Activated CD4-positive, alpha-beta T cell treated with anti-CD3 and anti-CD28 coated beads, Interleukin-2, amount 50 U/mL, for 24 hours (primary cell): ENCODE results near the gene LPP.

Experiments used
- DNase-seq, 2 donors: peaks; one replicate each; pipeline ENCODE4 v3.0.0-alpha.2; 2020; ENCODE audit warnings: low read depth in 1 of 2, low spot score in 1 of 2

Gene LPP

GRCh38 chr3:188219147-188219546 lies 65.2 kb downstream of the LPP start:
- DNase-seq, result no peak

- no peak for DNase-seq
Observed at GRCh38 chr3:188220097-188220788, 66.3 kb downstream of the LPP start.

- no peak for DNase-seq
Observed at GRCh38 chr3:188220988-188221818, 67.2 kb downstream of the LPP start.

GRCh38 chr3:188223936-188224335 lies 70.0 kb downstream of the LPP start:
- no peak for DNase-seq

GRCh38 chr3:188227442-188227841 lies 73.5 kb downstream of the LPP start:
- DNase-seq, result no peak

- DNase-seq, result no peak
Observed at GRCh38 chr3:188229177-188229576, 75.2 kb downstream of the LPP start.

- no peak for DNase-seq
Observed at GRCh38 chr3:188229726-188230125, 75.8 kb downstream of the LPP start.

- DNase-seq, result no peak
Observed at GRCh38 chr3:188230962-188231361, 77.0 kb downstream of the LPP start.

GRCh38 chr3:188231456-188231855 lies 77.5 kb downstream of the LPP start:
- no peak for DNase-seq

- DNase-seq, result no peak
Observed at GRCh38 chr3:188232656-188233055, 78.7 kb downstream of the LPP start.

GRCh38 chr3:188233320-188233719 lies 79.4 kb downstream of the LPP start:
- no peak for DNase-seq

- no peak for DNase-seq
Observed at GRCh38 chr3:188234132-188234531, 80.2 kb downstream of the LPP start.

GRCh38 chr3:188236271-188236670 lies 82.3 kb downstream of the LPP start:
- DNase-seq, result no peak

GRCh38 chr3:188239035-188239434 lies 85.1 kb downstream of the LPP start:
- no peak for DNase-seq

- DNase-seq, result no peak
Observed at GRCh38 chr3:188239577-188239976, 85.6 kb downstream of the LPP start.

GRCh38 chr3:188240189-188240981 lies 86.4 kb downstream of the LPP start:
- DNase-seq, result no peak

- no peak for DNase-seq
Observed at GRCh38 chr3:188241072-188241471, 87.1 kb downstream of the LPP start.

GRCh38 chr3:188241883-188242282 lies 87.9 kb downstream of the LPP start:
- no peak for DNase-seq

GRCh38 chr3:188242436-188243123 lies 88.6 kb downstream of the LPP start:
- DNase-seq, result no peak

- DNase-seq, result no peak
Observed at GRCh38 chr3:188243124-188243795, 89.3 kb downstream of the LPP start.
